NCI-H82 treated with DMSO at 0.1 percent for 48 hours (cell line): Measurements from ENCODE around the gene ATP1A4.

ENCODE experiments used
- DNase-seq: peaks from one replicate; lab custom pipeline; 2025; ENCODE audit not compliant: unreplicated experiment; lab: John Stamatoyannopoulos, UW

The ATP1A4 gene

DNA sequence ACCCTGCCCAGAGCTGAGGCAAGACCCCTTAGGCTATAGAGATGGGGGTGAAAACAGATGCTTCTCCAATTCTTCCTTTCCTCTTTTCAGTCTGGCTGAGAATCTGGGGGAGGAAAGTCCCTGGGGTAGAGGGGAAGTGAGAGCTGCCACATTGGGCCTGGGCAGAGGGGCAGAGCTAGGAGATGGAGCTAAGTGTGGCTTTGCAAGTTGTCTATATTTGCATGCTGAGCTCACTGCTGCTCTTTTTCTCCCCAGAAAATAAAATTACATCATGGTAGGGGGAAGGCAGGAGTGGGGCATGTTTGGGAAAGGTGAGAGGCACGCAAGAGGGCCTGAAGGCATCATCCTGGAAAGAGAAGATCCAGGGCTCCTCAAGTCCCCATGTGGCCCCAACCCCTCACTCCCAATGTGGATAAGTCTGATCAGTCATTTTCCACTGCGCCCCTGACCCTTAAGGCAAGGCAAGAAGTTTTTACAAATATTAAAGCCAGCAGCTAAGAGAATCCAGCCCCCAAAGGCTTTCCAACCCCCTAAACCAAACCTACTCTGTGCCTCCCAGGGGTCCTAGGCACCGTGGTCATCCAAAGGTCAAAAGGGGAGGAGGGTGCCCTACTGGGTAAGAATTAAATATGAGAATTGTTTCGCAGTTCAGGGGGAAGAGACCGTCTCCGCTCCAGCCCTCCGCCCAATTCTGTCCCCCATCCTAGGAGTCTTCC lies 53.3 kb downstream of the ATP1A4 start:
- DNase-seq: no peak

DNA sequence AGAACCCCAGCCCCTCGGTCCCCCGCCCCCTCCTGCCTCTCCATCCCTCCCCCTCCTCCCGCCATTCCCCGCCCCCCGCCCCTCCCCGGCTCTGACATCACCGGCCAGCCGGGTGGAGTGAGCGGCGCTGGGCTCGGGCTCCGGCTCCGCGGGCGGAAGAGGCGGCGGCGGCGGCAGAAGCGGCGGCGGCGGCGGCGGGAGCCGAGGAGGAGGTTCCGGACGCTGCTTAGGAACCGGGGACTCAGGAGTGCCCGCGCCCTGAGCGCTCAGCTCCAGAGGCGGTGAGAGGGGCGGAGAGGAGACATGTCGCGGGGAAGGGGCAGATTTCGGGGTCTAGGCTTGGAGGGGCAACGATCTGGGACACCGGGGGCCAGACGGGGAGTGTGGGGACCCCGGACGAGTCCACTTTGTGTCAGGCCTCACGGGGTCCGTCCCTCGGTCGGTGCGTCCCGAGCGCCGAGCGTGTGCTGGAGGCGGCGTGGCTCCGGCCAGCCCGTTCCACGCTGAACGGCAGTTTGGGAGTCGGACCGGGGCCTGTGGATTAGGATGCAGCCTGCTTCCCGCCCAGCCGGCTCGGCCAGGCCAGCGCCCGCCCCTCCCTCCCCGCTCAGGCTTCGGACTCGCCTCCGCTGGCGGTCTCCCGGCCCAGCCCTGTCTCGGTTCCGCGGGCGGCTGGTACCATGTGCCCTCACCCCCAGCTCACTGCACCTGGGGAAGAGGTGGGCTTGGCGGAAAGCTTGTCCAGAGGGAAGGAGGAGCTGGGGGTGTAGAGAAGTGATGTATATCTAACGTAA lies 54.0 kb downstream of the ATP1A4 start, which contains the start of gene PEA15:
TSS of gene PEA15 (plus strand) at position 143 of the 794 bp plus-strand sequence. CDS start 6,161 bp downstream, outside the sequence.
- DNase-seq: peak; percentile 36

DNA sequence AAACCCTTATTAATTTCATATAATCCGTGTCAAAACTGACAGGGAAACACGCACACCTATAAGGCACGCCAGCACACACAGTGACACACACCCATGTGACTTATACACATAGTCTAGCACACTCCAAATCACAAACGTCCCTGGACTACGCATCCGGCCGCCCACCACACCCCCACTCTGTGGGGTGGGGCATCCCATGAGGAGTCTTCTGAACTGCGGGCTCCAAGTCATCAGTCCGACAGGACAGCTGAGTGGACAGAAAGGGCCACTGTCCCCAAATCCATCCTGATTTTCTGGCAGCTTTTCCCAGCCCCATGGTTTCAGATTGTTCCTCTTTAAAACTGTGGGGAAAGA lies 54.6 kb downstream of the ATP1A4 start:
- no peak for DNase-seq

DNA sequence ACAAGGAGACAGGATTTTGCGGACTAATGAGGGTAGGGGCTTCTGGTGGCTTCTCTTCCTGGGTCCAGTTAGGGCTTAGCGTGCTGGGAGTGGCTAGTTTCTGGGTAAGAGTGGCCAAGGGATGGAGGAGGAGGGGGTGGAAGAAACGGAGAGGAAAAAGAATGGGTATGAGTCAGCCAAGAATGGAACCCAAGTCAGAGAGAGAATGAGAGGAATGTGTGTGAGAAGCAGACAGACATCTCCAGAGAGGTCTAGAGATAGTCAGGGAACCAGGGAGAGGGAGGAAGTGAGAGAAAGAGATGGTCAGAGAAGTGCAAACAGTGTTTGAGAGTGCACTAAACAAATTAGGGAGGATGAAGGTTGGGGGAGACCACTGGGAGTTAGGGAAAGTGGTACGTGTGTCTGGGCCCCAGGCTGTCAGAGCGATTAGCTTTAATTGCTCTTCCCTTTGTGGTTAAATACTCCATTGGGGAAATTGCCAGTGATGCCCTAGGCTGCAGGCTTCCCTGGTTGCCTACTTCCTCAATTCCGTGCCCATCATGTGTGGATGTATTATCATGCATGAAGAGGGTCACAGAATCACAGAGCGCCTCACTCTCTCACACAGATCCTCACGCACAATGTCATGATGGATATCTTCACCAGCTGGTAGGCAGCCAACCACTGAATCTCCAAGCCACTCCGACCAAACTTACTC lies 55.2 kb downstream of the ATP1A4 start:
- no peak for DNase-seq

DNA sequence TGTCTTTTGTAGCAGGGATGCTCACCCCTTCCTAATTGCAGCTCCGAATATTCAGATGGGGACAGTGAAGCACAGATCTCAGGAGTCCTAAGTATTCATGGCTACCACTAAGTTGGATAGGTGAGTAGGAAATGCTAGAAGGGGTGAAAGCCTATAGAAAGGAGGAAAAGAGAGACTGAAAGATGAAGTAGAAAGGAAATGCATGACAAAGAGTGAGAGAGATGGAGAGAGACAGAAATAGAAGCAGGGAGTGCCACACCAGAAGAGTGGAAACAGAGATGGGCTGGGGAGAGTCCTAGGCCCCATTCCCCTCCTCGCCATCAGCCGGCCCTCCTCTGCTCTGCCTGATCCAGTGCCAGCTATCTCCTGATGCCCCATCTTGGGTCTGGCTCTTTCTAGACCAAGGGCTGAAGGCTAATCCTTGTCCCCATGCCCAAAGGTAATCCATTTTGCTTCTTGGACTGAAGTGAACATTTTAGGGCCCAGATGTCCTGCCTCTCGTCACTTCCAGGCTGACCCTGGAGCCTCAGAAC lies 55.8 kb downstream of the ATP1A4 start:
- no peak for DNase-seq

DNA sequence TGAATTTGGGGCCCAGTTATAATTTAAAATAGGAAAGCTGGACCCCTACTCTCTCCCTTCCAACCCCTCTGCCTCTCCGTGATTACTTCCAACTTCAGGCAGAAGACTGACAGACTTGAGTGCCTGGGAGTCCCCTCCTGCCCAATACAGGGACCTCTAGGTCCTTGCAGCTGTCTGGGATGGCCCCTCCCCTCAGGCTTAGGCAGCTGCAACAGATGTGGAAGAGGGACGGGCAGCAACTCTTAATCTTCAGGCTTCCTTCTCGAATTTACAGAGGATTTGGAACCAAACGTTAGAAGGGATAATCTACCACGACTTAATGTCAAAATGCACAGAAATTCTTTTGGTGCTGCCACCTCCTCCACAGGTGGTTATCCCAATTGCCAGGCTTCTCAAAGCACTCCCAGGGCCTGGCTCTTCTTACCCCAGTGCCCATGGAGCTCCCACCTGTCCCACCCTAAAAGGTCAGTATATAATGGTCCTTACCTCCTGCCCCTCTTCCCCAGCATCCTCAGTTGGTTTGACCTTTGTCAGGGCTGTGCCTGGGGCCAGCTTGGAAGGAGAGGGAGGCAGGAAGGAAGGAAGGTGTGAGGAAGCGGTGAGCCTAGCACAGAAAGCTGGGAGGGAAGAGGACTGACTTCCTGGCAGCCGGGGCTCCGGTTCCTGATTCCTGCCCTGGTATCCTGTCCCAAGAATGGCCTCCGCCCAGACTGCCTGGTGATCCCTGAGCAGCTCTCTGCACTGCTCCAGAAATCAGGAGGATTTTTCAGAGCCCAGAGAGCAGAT lies 56.6 kb downstream of the ATP1A4 start:
- DNase-seq: no peak

DNA sequence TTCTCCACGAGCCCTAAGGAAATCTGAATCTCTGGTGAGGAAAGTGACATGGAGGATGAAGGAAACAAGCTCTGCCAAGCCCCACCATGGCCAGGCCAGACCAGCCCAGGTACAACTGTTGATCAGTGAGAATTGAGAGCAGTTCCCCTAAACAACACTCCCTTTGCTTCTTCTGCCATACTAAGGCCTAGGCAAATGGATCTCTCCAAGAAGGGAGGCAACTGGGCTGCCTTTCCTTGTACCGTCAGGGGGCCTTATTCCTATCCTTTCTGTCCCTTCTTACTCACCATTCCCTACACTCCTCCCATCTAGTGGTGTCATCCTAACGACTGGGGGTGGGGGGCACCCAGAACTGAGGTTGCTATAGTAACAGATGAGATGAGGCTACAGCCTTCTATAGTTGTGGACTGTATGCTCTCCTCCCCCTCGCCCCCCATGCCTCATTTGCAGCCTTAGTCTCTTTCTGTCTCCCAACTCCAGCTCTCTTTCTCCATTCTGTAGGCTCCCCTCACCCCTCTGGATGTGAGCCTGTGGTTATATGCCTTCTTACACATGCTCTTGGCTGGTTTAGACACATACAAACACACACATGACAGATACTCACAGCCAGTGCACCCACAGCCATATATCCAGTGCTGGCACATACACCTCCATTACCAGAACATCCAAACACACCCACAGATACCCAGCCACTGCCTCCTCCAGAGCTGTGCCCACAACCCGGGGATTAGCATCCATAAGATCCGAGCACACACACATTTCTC lies 57.3 kb downstream of the ATP1A4 start:
- no peak for DNase-seq

GRCh38 chr1:160209321-160210046 lies 58.1 kb downstream of the ATP1A4 start:
- DNase-seq: peak; percentile 44

GRCh38 chr1:160210561-160210960 lies 59.2 kb downstream of the ATP1A4 start:
- DNase-seq: no peak

DNA sequence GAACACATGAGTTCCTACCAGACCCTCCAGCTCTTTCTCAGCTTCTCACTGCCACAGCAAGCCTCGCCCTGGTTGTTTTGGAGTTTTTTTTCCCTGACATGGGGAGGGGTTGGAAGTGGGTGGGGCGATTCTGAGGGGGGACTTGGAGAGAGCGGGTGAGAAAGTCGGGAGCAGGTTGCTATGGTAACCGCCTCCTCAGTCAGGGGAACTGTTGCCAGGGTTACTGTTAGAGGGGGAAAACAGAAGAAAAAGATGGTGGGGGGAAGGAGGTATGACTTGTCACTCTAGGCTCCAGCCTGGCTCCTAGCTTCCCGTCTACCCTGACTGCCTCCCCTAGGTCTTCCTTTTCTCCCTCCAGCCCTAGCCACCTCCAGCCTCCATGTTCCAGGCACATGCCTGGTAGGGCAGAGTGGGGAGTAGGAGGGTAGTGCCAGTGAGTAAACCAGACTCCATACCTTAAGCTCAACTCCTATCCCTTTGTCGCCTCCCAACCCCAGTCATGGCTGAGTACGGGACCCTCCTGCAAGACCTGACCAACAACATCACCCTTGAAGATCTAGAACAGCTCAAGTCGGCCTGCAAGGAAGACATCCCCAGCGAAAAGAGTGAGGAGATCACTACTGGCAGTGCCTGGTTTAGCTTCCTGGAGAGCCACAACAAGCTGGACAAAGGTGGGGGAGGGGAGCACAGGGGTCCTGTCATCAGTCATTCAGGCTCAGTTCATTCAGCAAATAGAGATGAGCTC lies 59.8 kb downstream of the ATP1A4 start:
- no peak for DNase-seq

- DNase-seq: no peak
These were observed 63.2 kb downstream of the ATP1A4 start for GRCh38 chr1:160214481-160215140.

- no peak for DNase-seq
These were observed 64.9 kb downstream of the ATP1A4 start for GRCh38 chr1:160216301-160216700.

GRCh38 chr1:160217481-160218051 lies 66.2 kb downstream of the ATP1A4 start:
- no peak for DNase-seq

DNA sequence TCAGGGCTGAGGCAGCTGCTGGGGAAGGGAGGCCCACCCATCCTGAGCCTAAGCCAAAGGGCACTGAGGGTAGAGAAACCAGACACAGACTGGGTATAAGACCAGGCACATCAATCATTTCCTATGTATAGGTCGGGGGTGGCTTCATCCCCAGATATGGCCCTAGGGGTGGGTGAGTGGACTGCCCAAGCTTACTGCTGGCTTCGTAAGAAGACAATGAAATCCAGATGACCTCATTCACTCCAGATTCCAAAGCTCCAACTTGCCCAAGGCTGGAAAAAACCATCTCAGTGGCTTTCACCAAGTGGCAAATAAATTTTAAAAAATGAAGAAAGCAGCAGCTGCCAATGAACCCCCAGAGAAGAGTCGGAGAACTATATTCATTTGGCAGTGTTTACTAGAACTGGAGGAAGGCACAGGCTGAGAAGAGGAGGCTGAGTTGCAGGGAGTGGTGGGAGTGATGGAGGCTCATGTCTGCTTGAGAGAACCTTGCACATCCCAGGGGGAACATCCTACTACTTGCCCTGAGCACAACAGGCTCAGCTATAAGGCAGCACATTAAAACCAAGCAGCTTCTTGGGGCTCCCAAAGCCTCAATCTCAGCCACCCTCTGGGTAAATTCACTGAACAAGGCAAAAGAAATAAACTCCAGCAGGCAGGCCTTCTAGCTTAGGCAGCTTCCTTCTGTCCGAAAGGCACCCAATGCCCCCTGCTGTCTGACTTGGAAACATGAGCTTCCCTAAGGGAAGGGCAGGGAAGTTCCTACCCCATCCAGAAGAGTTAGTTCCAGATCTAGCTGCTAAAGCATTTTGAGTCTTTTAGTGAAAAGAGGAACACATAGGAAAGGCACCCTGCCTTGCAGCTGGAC lies 67.9 kb downstream of the ATP1A4 start:
- DNase-seq: no peak

- DNase-seq: no peak
These were observed 68.9 kb downstream of the ATP1A4 start for GRCh38 chr1:160220301-160220700.

- no peak for DNase-seq
These were observed 69.7 kb downstream of the ATP1A4 start for GRCh38 chr1:160221089-160221488.

DNA sequence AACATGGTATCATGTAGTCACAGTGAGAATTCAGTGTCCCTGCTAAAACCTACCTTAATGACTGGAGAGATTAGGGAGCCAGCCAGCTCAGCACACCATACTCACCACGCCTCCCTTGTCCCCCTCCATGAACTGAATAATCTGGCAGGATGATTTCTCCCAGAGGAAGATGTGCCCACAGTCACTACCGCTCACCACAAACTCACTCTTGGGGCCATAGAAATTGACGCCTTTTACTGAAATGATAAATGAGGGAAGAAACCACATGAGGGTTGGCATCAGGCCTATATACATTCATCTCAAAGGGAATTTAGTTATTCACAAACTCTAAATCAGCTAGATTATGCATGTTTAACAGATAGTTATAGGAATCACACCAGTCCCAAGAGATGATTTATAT lies 71.1 kb downstream of the ATP1A4 start:
- no peak for DNase-seq
